Hindlimb muscle (tissue), 1 donor: ENCODE results near the gene PTOV1. TPM values are rescaled to one million over a fixed set of nuclear protein-coding genes. Genes with fewer than 3 reads are reported as not detected.
A peak's percentile ranks its signal among the peaks of the same experiment; 100 is the strongest.

ENCODE experiments used
- DNase-seq: peaks from one replicate; pipeline ENCODE4 v3.0.0-alpha.2; 2013
- polyA plus RNA-seq: library from polyadenylated mRNA; unstranded; fragments of 120-200 nt; gene quantifications from one replicate; pipeline ENCODE4 v1.2.1, GENCODE V29; 2013; ENCODE audit not compliant: insufficient read length

PTOV1 gene
- polyA plus RNA-seq, 1 donor: 254 TPM

DNA sequence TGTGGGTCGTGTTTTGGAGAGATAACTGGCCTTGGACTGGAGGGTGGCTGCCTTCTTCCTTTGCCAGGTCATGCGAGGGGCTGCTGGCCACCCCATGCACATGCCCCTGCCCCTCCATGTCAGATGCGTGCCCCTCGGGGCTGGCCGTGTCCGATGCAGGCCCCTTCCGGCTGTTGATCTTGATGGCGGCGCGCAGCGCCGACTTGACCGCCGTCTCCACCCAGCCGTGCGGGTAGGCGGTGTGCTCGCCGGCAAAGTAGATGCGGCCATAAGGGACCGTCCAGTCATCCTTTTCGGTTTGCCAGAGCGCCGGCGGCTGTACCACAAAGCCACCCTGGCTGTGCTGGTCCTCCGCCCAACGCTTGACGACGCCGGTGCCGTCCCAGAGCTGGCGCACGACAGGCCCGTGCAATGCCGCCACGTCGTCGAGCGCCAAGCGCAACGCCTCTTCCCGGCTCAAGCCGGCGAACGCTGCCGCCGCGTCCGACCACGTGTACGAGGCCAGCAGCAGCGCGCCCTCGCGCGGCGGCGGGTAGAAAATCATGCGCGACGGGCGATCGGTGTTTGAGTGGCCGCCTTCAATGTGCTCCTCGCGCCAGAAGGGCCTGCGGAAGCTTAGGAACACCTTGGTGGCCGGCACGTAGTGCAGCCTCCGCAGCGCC lies 38.9 kb downstream of the PTOV1 start:
- peak; percentile 83 for DNase-seq

DNA sequence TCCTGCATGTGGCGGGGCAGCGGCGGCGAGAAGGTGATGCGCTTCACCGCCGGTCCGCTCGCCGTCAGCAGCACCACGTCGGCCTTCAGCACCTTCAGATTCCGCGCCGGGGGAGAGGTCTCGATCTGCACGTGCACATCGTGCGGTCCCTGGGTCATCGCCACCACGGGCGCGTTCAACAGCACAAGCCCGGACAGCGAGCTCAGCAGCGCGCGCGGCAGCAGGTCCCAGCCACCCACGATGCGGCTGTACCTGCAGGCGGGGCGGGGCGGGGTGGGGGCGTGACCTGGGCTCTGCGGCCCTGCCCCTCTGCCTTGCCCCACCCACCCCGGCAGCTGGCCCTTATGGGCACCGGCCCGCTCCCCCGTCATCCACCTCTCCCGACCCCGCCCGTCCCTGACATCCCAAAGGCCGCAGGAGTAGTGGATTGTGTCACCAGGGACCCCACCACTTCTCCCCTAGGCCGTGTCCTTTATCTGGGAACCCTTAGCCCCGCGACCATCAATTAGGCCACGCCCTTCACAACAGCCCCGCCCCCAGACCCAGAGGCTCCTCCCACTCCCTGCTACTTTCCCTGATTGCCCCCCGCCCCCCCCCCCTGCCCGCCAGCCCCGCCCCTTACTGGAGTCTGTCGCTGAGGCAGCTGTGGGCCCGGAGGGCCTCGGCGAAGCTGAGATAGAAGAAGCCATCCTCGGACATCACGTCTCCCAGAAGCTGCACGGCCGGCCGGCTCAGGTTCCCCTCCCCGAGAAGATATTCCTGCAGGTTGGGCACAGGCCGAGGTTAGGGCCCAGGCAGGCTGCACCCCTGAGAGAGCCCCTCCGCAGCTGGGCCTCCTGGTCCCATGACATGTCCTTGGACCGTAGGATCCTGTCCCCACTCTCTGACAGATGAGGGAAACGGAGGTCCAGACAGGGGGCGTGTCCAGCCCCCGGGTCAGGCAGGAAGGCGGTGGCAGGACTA lies 39.7 kb downstream of the PTOV1 start:
- DNase-seq: no peak

- no peak for DNase-seq
Measured at GRCh38 chr19:49891393-49891792, 40.4 kb downstream of the PTOV1 start.

GRCh38 chr19:49892716-49893115 lies 41.8 kb downstream of the PTOV1 start:
- no peak for DNase-seq

GRCh38 chr19:49894011-49894664 lies 43.2 kb downstream of the PTOV1 start:
- no peak for DNase-seq

GRCh38 chr19:49894879-49895565 lies 44.1 kb downstream of the PTOV1 start:
- DNase-seq: no peak

- DNase-seq: no peak
Measured at GRCh38 chr19:49895566-49896297, 44.8 kb downstream of the PTOV1 start.

DNA sequence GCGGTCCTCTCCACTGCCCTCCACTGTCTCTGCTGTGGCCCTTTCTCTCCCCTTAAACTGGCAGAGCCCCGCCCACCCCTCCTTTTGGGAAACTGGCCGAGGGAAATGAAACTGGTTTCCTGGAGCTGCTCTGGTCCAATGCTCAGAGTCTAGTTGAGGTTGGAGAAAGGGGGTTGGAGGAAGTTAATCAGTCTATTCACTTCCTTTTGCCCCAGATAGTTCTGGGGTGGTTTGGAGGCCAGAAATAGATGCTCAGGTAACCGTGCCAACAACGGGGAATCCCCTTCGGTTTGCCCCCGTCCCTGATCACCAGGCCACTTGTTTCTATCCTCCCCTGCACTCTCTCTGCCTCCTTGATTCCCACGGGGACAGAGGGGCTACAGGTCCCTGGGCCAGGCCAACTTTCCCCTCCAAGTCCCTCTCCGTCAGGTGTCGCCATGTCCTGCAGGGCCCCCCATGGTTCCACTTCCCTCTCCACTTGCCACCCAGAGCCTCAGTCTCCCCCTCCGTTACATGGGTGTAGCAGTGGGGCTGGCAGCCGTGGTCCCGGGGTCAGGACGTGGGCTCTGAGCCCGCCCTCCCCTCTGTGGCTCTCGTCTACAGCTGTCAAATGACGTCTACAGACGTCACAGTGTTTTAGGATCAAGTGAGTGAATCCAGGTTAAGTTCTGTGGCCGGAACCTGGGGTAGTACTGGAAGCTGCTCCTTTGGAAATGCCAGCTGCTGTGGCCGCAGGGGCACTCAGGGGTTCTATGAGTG lies 46.1 kb downstream of the PTOV1 start, which contains the start of gene IL4I1:
Gene IL4I1 (minus strand): TSS at position 25 of the 759 bp plus-strand sequence. CDS start 727 bp downstream, outside the sequence.
- no peak for DNase-seq

GRCh38 chr19:49904136-49904535 lies 53.2 kb downstream of the PTOV1 start:
- DNase-seq: no peak

DNA sequence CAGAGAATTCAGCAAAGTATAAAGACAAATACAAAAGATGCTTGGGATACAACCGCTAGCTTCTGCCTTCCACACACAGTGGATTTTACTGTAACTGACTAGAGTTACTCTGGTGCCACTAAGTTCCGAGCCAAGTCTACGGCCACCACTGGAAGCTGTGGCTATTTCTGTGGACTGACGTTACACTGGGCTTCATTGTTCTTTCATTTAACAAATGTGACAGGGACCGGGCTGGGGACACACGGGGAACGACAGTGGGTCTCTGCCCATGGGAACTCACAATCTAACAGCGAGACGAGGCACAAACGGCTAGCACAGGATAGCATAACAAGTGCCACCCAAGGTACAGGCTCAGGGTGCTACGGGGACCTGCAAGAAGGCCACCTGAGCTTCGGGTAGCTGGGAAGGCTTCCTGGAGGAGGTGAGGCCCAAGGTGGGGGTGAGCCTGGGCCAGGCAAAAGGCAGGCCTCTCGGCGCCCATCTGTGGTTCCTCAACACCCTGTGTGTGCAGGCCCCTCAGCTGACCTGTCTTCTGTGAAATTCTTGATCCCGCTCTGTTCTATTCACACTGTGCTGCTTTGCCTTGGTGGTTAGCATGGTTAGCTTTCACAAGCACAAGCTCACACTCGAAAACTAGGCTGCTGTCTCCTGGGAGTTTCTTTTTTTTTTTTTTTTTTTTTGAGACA lies 56.1 kb downstream of the PTOV1 start:
- no peak for DNase-seq

DNA sequence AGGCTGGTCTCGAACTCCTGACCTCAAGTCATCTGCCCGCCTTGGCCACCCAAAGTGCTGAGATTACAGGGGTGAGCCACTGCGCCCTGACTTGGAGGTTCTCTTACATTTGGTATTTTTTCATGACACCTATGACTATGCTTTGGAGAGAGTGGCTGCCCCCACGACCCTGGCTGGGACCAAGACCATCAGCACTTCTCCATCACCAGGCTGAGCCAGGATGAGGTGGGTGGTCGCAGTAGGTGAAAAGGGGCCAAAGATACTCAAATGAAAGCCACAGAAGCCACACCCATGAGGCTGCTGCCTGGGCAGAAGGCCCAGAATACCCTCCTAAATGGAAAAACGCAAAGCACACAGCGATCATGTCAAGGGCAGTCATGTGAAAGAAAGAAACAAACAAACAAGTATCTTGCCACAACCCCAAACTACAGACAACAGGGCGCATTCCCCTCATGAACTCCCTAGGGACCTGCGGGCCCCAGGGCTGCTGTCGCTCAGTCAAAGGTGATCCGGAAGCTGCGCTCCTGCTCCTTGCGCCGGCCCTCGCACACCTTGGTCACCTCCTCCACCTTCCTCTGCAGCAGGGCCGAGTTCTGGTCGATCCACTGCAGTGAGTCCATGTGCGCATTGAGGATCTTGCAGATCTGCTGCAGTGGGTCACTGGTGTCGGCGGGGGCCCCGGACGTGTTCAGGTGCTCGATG lies 56.9 kb downstream of the PTOV1 start:
- no peak for DNase-seq

DNA sequence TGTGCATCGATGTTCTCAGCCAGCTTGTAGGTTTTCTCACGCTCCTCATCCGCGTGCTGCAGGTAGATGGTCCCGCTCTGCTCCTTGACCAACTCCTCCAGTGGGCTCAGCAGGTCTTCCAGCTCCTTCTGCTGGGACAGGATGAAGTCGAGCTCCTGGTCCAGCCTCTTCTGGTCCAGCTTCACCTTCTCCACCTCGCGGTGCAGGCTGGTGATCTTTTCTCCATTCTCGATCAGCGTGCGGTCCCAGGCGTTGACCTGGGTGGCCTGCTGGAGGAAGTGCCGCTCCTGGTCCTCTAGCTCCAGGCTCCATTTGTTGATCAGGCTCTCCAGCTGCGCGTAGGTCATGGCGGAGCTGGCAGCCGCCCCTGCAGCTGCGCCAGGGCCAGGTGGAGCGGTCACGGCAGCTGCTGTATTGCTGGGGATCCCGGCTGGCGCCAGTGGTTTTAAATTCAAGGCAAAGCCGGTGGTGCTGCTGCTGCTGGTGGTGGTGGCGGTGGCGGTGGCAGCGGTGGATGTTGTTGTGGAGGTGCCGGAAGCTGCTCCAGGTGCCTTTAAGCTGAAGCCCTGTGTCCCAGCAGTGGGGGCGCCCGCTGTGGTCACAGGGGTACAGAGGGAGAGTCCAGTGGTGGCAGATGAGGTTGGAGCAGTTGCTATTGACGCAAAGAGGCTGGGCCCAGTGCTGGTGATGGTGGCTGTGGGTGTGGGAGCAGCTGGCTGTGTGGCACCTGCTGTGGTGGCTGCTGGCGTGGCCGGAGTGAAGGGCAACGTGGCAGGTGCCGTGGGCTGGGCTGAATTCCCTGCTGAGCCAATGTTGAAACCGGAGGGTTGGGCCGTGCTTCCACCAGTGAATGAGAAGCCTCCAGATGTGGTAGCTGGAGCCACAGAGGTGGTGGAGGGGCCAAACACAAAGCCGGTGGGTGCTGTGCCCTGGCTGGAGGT lies 57.8 kb downstream of the PTOV1 start:
- DNase-seq: no peak

DNA sequence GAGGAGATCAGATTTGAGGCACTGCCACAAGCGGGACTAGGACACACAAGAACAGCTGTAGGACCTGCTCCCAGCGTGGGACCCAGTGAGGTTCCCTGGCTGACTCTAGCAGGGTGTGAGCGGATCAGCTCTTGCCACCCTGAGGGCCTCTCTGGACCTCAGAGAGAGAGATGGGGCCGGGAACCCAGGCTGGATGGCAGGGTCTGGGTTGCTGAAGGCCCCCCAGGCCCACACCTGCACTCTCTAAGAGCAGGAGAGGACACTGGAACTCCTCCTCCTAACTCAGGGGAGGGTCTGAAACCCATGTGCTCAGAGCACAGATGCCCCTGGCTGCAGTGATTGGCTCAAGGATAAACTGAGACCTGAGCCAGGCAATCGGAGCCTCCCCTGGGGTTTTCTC lies 59.2 kb downstream of the PTOV1 start:
- DNase-seq: no peak

Other genes with a start within 250 kb of the PTOV1 start
- gene RRAS, start 211.0 kb upstream of the PTOV1 start, polyA plus RNA-seq: 29.1 TPM
- 36.4 TPM for gene SCAF1, start 208.9 kb upstream of the PTOV1 start, polyA plus RNA-seq
- gene IRF3, start 185.3 kb upstream of the PTOV1 start, polyA plus RNA-seq: 38.7 TPM
- 35.9 TPM for gene BCL2L12, start 185.2 kb upstream of the PTOV1 start, polyA plus RNA-seq
- gene PRMT1, start 173.9 kb upstream of the PTOV1 start, polyA plus RNA-seq: 214 TPM
- gene ADM5, start 161.6 kb upstream of the PTOV1 start, polyA plus RNA-seq: 2.2 TPM
- gene CPT1C, start 160.0 kb upstream of the PTOV1 start, polyA plus RNA-seq: 6.2 TPM
- gene TSKS, start 87.9 kb upstream of the PTOV1 start, polyA plus RNA-seq: 0.94 TPM
- gene AP2A1, start 84.2 kb upstream of the PTOV1 start, polyA plus RNA-seq: 68.3 TPM
- 18.3 TPM for gene FUZ, start 37.9 kb upstream of the PTOV1 start, polyA plus RNA-seq
- gene MED25, start 32.9 kb upstream of the PTOV1 start, polyA plus RNA-seq: 33.0 TPM
- gene PNKP, start 16.4 kb downstream of the PTOV1 start, polyA plus RNA-seq: 34.3 TPM
- 42.7 TPM for gene AKT1S1, start 26.2 kb downstream of the PTOV1 start, polyA plus RNA-seq
- 49.1 TPM for gene TBC1D17, start 26.5 kb downstream of the PTOV1 start, polyA plus RNA-seq
- 1.8 TPM for gene IL4I1, start 45.7 kb downstream of the PTOV1 start, polyA plus RNA-seq
- 28.8 TPM for gene ATF5, start 78.0 kb downstream of the PTOV1 start, polyA plus RNA-seq
- gene NUP62, start 78.3 kb downstream of the PTOV1 start, polyA plus RNA-seq: 64.1 TPM
- 0.93 TPM for gene SIGLEC11, start 110.0 kb downstream of the PTOV1 start, polyA plus RNA-seq
- gene VRK3, start 174.2 kb downstream of the PTOV1 start, polyA plus RNA-seq: 17.1 TPM
- 8.0 TPM for gene ZNF473, start 174.8 kb downstream of the PTOV1 start, polyA plus RNA-seq